HPDE6-E6E7 (cell line): Measurements from ENCODE around the gene SLC44A3.

ENCODE experiments used
- DNase-seq: peaks from one replicate; pipeline ENCODE4 v3.0.0; 2011; ENCODE audit warnings: missing footprints; ENCODE audit errors: extremely low spot score

Gene SLC44A3, protein sequence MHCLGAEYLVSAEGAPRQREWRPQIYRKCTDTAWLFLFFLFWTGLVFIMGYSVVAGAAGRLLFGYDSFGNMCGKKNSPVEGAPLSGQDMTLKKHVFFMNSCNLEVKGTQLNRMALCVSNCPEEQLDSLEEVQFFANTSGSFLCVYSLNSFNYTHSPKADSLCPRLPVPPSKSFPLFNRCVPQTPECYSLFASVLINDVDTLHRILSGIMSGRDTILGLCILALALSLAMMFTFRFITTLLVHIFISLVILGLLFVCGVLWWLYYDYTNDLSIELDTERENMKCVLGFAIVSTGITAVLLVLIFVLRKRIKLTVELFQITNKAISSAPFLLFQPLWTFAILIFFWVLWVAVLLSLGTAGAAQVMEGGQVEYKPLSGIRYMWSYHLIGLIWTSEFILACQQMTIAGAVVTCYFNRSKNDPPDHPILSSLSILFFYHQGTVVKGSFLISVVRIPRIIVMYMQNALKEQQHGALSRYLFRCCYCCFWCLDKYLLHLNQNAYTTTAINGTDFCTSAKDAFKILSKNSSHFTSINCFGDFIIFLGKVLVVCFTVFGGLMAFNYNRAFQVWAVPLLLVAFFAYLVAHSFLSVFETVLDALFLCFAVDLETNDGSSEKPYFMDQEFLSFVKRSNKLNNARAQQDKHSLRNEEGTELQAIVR

DNA sequence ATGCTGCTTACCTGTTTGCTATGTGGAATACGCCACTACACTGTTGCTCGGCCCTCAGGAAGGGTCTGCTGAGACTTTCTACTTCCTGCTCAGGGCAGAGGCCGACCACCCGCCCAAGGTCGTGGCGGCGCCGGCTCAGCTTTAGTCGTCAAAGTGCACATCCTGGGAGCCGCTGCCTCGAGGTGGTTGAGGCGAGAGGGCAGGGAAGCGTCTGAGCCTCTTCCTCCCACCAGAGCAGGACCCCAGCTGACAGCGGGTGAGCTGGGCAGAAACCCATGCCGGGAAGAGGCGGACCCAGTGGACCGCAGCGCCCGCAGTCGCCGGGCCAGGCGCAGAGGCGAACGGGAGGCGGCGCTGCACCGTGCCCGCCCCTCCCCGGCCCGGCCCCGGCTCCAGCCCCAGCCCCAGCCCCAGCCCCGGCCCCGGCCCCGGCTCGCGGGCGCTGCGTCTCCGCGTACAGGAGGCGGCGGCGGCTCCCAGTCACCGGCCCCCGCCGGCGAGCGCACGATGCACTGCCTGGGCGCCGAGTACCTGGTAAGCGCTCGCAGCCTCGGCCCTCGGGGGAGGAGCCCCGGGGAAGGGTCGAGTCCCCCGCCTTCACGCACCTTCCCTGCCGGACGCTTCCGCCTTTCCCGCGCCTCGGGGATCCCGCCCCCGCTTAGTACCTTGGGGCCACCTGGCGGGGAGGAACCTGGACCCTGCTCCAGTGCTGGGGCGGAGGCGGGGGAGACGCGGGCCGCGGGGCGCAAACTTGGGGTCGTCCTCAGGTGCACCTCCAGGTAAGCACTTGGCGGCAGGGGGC is at the start of gene SLC44A3:
Gene SLC44A3, plus strand, starts transcription at position 413 of the 802 bp plus-strand sequence. Its CDS starts 95 bp downstream, at position 508.
- peak; percentile 26 for DNase-seq

DNA sequence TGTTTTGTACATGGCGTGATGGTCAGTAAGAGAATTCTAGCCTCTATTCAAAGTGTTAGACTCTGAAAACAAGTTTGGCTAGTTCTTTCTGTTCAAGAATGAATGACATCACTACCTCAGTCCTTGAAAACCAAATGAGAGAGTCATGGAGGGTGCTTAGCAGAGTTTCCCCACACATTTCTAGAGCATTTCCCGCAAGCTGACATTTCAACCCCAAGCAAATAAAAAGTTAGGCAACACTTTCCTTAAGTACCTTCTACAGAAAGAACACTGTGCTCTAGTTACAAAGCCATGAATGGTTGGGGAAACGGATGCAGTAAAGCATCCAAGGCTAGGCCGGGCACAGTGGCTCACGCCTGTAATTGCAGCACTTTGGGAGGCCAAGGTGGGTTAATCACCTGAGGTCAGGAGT is 47.9 kb upstream of the SLC44A3 start:
- DNase-seq: no peak

DNA sequence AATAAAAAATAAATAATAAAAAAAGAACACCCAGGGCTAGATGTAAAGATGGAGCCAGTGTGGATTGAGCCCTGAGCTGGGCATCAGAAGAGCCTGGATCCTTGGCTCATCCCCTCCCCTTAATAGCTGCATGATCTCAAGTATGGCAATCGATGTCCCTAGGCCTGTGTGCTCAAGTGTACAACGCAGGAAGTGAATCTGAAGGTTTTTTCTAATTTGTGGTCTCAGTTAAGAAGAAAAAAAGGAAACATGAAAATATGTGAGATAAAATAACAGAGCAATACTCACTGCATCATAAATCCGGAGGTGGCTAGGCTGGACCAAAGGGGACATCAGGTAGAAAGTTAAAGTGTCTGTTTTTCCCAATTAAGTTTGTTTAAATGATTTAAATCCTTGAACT is 47.3 kb upstream of the SLC44A3 start:
- DNase-seq: no peak

DNA sequence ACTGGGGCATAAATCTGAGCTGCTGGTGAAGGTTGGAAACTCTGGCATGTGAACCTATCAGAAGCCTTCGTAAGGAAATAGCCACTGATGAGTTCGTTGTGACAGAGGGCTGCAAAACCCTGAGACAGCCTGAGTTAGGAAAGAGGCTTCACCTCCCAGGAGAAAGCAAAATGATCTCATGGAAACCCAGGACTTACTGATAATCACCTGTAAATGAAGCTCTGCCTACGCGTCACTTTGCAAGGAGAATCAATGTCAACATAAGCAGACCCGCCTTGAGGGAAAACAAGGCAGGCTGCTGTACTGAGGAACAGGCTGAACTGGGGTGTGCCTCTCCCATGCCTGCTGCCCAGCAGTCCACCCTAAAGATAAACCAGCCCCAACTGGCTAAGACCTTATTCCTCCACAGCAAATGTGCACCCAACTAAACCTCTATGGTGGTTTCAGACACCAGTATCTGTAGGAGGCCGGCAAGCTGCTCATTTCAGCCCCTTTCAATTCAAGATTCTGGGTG is 46.8 kb upstream of the SLC44A3 start:
- no peak for DNase-seq

DNA sequence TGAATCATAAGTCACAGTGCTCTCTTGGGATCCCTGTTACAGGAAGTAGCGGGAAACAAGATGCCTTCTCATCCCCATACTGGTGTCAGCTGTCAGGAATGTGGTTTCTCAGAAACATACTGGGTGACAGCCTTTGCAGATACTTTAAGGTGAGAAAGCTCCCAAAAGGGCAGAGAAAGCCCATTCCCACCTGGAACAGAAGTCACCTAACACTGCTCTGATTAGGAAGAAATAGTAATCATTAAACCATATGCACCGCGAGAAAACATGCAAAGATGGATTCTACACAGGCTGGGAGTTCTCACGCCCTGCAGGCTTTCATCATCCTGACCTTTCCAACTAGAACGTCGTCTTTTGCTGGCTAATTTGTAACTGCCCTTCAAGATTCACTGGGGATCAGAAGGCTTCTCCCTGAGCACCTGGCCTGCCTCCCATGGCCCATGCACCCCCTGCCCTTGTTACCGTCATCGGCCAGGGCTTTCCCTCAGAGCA is 46.2 kb upstream of the SLC44A3 start:
- peak; percentile 80 for DNase-seq

DNA sequence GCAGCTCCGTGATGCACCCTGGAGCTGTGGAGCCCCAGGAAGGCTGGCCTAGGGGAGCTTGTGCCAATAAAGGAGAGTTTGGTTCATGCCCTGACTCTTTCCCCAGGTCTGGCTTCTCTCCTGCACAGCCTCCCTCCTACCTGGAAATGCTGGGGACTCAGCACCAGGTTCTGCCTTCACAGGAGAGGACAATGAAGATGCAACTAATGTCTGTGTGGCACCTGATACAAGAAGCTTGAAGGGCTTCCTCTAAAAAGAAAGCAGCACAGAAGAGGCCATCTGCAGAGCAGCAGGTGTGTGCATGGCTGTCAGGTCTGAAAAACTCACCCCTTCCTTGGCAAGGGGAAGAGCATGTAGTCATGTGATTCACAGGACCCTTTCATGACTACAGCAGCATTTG is 43.7 kb upstream of the SLC44A3 start:
- no peak for DNase-seq

DNA sequence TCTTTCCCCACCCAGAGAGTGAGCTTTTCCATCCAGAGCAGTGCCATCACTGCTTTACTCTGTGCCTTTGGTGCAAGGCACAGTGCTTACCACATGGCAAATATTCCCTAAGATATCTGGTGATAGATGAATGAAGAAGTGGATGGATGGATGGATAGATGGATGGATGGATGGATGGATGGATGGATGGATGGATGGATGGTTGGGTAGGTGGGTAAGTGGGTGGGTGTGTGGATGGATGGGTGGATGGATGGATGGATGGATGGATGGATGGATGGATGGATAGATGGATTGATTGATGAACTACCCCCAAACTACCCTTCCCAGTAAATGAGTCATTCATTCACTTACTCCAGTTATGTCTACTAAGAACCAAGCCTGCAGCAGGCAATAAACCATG is 42.9 kb upstream of the SLC44A3 start:
- DNase-seq: no peak

DNA sequence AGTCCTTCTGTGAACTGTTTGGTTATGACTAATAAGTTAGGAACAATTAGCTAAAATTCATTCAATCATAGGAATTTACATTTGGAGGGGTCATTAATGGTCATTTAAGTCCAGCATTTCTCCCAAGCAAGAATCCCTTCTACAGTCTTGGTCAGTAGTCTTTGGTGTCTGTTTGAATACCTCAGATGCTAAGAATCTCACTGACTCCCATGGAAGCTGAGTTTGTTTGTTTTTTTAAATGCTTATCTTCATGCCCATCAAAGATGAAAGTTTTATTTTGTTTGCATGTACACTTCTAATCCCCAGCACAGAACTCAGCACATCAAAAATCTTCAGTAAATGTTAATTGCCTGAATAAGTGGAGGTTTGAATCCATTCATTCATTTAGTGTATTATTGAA is 41.3 kb upstream of the SLC44A3 start:
- DNase-seq: no peak

DNA sequence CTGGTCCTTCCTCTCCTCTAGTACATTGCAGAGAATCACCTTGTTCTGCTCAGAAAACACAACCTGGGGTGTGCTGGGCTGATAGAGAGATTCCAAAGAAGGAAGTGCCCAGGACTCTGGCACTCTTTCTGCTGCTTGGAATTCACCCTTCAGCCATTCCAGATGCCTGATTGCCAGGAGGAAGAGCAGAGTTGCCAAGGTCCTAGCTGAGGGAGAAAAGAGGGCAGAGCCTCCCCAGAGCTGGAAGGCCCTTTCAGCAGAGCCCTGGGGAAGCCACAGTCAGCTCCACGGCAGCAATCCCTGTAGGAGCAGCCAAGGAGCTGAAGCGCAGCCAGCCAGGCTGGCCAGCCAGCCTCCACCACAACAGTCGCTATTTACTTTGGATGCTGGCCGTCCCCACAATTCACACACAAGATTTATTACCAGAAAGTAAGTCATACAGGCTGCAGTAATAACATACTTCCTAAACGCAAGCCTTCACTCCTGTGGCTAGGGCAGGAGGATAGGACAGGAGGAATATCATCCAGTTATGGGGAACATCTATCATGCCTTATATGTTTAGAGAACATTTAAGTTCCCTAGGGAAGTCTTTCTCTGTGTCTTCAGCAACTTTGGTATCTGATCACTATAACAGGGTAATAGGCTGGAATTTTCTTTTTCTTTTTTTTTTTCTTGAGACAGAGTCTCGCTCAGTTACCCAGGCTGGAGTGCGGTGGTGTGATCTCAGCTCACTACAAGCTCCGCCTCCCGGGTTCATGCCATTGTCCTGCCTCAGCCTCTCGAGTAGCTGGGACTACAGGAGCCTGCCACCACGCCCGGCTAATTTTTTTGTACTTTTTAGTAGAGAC is 36.6 kb upstream of the SLC44A3 start:
- no peak for DNase-seq

DNA sequence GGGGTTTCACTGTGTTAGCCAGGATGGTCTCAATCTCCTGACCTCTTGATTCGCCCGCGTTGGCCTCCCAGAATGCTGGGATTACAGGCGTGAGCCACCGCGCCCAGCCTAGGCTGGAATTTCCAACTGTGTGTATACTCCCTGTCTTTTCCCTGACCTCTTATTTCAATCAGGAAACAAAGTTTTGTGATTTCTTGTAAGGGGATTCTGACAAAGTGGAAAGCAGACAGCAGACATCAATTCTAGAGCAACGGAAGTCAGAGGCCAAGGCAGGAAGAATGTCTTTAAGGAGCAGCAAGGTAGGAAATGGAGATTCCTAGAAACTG is 36.0 kb upstream of the SLC44A3 start:
- DNase-seq: no peak

DNA sequence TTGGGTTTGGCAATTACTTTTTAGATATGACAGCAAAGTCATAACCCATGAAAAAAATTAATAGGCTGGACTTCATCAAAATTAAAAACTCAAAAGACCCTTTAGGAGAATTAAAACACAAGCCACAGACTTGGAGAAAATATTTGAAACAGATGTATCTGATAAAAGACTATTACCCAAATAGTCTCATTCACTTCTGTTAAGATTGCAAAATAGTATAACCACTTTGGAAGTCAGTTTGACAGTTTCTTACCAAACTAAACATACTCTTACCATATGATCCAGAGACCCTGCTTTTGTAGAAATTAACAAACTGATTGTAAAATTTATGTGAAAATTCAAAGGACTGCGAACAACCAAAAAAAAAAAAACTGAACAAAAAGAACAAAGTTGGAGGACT is 32.5 kb upstream of the SLC44A3 start:
- DNase-seq: no peak

DNA sequence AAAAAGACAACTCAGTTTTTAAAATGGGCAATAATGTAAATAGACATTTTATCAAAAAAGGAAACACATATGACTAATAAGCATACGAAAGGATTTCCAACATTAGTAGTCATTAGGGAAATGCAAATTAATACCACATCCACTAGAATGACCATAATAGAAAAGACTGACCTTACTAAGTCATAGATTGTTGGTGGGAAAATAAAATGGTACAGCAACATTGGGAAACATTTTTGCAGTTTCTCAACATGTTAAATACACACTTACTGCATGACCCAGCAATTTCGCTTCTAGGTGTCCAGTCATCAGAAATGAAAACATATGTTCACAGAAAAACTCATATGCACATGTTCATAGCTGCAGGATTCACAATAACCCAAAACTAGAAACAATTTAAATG is 29.9 kb upstream of the SLC44A3 start:
- no peak for DNase-seq

DNA sequence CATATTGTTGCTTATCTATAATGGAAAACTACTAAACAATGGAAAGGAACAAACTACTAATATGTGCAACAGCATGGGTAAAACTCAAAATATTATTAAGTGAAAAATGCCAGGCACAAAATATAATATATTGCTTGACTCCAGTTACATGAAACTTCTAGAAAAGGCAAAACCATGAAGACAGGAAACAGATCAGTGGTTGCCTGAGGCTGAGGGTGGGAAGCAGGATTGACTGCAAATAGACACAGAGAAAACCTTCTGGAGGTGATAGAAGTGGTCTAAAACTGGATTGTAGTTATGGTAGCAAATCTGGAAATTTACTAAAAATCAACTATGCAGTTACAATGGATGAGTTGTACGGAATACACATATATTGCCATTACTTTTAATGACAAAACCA is 29.5 kb upstream of the SLC44A3 start:
- no peak for DNase-seq

DNA sequence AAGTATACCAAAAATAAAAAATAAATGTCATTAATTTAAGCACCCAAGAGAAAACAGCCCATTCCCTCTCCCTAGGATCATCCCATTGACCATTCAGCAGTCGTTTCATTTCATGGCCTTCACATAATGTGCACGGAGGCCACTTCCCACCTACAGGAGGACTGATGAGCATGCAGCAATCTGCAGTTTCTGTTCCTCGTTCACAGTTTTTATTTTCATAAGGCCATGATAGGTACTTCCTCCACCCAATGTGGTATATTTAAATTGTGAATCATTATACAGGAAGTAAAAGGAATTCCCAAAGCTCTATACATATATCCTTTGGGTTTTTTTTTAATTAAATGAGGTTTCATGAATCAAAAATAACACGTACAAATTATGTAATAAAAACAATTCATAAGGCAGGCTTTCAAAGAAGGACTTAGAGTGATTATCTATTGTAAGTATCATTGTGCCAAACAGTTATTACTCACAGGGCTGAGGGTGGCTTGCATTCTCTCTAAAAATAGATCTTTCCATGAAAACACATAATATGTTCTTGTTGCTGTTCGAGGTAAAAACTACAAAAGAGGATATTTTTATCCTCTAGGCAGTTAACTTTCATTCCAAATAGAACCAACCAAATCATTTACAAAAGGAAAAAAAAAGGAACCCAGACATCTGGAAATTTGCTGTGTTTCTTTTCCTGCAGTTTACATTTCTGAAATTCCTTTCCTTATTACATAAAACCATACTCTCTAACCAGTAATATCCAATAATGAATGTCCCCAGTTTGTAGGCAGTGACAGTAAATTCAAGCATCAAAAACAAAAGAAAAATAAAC is 27.5 kb upstream of the SLC44A3 start:
- peak; percentile 59 for DNase-seq

DNA sequence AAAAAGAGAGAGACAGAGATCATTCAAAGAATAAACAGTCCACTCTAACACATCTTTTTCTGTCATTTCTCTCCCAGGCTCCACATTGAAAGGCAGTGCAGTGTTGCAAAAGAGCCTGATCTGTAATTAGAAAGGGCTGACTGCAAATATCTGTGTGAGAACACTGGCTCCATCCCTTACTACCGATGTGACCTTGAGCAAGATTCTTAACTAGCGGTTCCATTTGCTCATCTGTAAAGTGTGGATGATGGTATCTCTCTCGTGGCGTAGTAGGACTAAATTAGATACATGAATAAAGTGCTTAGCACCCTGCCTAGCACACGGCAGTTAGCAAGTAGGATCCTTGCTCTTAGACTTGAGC is 26.9 kb upstream of the SLC44A3 start:
- no peak for DNase-seq

DNA sequence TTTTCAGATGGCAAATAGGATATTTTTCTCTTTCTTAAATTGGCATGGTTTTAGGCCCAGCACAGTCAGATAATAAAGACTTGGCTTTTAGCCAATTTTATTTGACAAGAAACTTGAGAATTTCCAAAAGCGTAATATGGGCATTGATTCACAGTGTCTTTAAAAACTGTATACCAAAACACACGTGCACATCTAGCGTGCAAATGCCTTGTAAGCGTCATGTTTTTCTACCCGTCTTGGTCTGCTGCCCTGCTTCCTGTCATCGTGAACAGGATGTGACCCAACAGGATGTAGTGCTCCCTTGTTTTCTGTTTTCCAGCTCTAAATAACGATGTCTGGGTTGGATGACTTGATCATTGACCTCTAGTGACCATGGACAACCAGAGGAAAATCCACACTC is 24.7 kb upstream of the SLC44A3 start:
- DNase-seq: no peak

DNA sequence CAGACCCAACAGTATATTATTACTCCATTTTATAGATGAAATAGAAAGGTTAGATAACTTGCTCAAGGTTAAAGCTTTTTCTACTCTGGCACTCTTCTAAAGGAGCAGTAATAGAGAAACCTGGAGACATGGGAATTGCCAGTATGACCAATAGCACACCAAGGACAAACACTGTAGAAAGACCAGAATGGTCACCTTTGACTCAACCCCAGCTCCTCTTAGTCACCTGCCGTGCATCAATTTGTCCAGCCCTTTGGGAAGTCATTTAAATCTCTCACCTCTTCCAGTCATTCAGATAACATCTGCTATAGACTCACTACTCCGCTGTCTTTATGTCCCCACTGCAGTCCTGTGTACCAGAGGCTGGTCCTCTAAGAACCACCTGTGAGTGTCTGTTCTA is 23.9 kb upstream of the SLC44A3 start:
- DNase-seq: no peak

DNA sequence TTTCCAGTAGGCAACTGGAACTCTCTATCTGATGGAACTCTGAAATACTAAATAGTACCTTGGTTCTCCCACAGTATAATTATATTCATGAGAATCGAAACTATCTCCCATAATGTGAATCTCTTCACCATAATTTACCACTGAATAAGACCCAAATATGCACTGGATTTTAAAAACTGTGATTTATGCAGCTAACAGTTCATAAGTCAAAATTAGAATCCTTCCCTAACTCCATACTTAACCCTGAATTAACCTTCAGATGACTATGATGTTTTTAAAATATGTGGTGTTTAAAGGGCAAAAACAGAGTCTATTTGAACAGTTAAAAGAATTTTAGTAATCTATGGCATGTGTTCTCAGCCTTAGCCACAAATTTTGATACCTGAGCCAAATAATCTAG is 22.9 kb upstream of the SLC44A3 start:
- no peak for DNase-seq

DNA sequence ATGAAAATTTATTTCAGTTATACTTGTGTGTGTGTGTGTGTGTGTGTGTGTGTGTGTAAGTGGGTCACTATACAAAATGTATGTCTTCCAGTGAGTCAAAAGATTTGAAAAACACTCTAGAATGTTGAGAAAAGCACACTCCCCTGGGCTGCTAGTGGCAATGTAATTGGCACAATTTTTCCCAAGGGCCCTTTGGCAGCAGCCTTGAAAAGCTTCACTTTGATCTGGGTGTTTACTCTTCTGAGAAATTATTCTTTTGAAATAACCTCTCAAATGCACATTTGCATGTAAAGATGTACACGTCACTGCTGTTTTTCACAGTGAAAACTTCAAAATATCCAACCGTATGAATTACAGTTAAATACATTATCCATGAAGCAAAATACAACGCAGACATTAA is 22.1 kb upstream of the SLC44A3 start:
- DNase-seq: no peak

DNA sequence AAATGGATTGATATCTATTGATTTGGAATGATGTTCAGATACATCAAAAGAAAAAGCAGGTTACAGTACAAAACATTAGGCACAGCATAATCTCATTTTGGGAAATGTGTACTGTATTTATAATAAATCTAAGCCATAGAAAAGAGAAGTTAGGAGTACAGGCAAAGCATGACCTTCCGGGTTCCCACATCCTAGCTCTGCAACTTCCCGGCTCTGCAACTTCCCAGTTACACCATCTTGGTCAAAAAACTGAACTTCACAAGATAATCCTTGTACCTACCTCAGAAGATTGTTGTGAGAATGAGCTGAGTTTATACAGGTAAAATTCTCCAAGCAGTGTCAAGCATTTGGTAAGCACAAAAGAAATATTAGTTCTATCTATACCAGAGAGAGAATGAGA is 21.7 kb upstream of the SLC44A3 start:
- DNase-seq: no peak

DNA sequence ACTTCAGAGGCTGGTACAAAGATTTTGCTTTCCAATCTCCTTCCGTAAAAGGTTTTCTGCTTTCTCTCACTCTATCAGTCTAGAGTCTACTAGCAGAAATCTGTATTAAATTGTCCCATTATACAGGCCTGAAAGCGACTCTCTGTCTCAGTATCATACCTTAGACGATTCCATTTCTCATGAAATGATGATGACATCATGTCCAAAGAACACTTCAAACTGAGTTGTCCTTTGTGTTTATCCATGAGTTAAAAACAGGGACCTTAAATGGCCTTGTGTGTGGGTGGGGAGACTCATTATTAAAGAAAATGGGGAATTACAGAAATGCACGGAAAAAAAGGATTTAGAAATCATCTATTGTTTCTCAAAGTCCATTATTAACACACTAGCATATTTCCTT is 21.0 kb upstream of the SLC44A3 start:
- no peak for DNase-seq
